Keratinocyte (primary cell): Measurements from ENCODE around the gene KAT6B.

ENCODE experiments used
- CTCF ChIP-seq, 3 experiments: IDR thresholded peaks in 1 of 3; conservative IDR thresholded peaks in 1 of 3; optimal IDR thresholded peaks in 1 of 3; 2 replicates in 2 of 3; 3 replicates in 1 of 3; pipeline versions ENCODE3 to v1.5.1; 2011; ENCODE audit warnings: low read length in 3 of 3, mild to moderate bottlenecking in 3 of 3, moderate library complexity in 2 of 3, control low read depth in 1 of 3, inconsistent platforms in 1 of 3; ENCODE audit not compliant: insufficient read depth in 2 of 3; ENCODE audit errors: extremely low read depth in 1 of 3
- EZH2 ChIP-seq: IDR thresholded peaks from one replicate; pipeline ENCODE4 v1.6.1; 2012; ENCODE audit warnings: inconsistent platforms, mild to moderate bottlenecking, low read length, moderate library complexity

- TF ChIP-seq CTCF (optimal IDR thresholded peaks at IDR 0.05 in 1 of 3, IDR thresholded peaks at IDR 0.05 in 1 of 3, conservative IDR thresholded peaks at IDR 0.05 in 1 of 3; ENCODE audit: extremely low read depth in 1 of 3, insufficient read depth in 2 of 3, low read length in 3 of 3) (no peak), EZH2 (no peak)
These were observed 236.3 kb downstream of the KAT6B start for GRCh38 chr10:75062506-75063299.
